ENCODE data around the gene SLC46A2. TPM values are rescaled to one million over a fixed set of nuclear protein-coding genes. Genes with fewer than 3 reads are reported as not detected.

The SLC46A2 gene
- total RNA-seq, 1 donor from 2014 or later: not detected

- DNase-seq (ENCODE audit: low read depth) (no peak), FAIRE-seq (no peak)
- H3K79me2 ChIP-seq (ENCODE audit: insufficient read depth, low read length): no peaks in the 10 kb centered on the region
- peaks cover 2% of the 10 kb centered on the region for H3K9me3 Mint-ChIP-seq (ENCODE audit: unreplicated experiment)
- no peak overlapping the region for H3K27ac ChIP-seq (ENCODE audit: low read depth, low read length)
- TF ChIP-seq, protein P1, sequence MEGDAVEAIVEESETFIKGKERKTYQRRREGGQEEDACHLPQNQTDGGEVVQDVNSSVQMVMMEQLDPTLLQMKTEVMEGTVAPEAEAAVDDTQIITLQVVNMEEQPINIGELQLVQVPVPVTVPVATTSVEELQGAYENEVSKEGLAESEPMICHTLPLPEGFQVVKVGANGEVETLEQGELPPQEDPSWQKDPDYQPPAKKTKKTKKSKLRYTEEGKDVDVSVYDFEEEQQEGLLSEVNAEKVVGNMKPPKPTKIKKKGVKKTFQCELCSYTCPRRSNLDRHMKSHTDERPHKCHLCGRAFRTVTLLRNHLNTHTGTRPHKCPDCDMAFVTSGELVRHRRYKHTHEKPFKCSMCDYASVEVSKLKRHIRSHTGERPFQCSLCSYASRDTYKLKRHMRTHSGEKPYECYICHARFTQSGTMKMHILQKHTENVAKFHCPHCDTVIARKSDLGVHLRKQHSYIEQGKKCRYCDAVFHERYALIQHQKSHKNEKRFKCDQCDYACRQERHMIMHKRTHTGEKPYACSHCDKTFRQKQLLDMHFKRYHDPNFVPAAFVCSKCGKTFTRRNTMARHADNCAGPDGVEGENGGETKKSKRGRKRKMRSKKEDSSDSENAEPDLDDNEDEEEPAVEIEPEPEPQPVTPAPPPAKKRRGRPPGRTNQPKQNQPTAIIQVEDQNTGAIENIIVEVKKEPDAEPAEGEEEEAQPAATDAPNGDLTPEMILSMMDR (IDR thresholded peaks at IDR 0.05; ENCODE audit: insufficient read depth, low read depth, low read length): no peak
- no peak for TF ChIP-seq EZH2 (IDR thresholded peaks at IDR 0.05; ENCODE audit: insufficient read depth, low read length)
- no peaks in the 10 kb centered on the region for H3K27me3 ChIP-seq (ENCODE audit: insufficient read depth, low read length)
- no peak overlapping the region for H3K4me3 Mint-ChIP-seq (ENCODE audit: unreplicated experiment)
- no peak overlapping the region for H2AFZ ChIP-seq (ENCODE audit: low read depth, low read length)
- no peak overlapping the region for H3K9ac ChIP-seq (ENCODE audit: low read length)
- H3K4me1 Mint-ChIP-seq (ENCODE audit: low read depth, unreplicated experiment): peaks cover 8% of the 10 kb centered on the region
- H3K36me3 Mint-ChIP-seq (ENCODE audit: low read depth, unreplicated experiment): peaks cover 14% of the 10 kb centered on the region
- peaks cover 4% of the 10 kb centered on the region for H3K4me1 ChIP-seq (ENCODE audit: insufficient read depth, low read length)
- H3K9me3 ChIP-seq (ENCODE audit: insufficient read depth, low read depth, low read length): no peaks in the 10 kb centered on the region
- no peak overlapping the region for H3K27ac Mint-ChIP-seq (ENCODE audit: unreplicated experiment)
- no peak overlapping the region for H3K4me2 ChIP-seq (ENCODE audit: low read length)
- H4K20me1 ChIP-seq (ENCODE audit: insufficient read depth, low read length): no peaks in the 10 kb centered on the region
- H3K36me3 ChIP-seq (ENCODE audit: insufficient read depth, low read length): no peaks in the 10 kb centered on the region
- no peak overlapping the region for H3K4me3 ChIP-seq (ENCODE audit: insufficient read depth, low read depth, low read length)
- no peaks in the 10 kb centered on the region for H3K27me3 Mint-ChIP-seq (ENCODE audit: low read depth, unreplicated experiment)
Observed at GRCh38 chr9:112864403-112864802, 26.3 kb downstream of the SLC46A2 start.

DNA sequence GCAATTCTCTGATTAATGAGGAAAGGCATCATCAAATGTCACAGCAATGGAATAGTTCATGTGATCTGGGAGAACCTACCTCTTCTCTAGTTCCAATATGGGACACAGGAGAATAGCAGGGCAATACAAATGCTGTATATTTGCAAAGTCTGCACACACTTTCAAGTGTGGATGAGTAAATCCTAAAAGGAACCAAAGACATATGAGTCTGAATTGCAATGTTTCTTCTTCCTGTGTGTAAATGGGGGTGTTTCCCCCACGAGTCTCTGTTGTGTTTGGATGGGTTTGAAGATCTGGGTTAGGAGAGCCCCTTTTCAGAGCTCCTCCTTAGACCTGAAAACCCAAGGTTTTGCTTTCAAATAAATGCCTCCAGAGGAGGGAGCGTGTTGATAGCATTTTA, 26.9 kb downstream of the SLC46A2 start:
- Mint-ChIP-seq H3K4me3 (ENCODE audit: unreplicated experiment) (no peak overlapping the region), H3K27ac (ENCODE audit: unreplicated experiment) (no peak overlapping the region), H3K36me3 (ENCODE audit: low read depth, unreplicated experiment) (peaks cover 14% of the 10 kb centered on the region), H3K27me3 (ENCODE audit: low read depth, unreplicated experiment) (no peaks in the 10 kb centered on the region), H3K4me1 (ENCODE audit: low read depth, unreplicated experiment) (peaks cover 8% of the 10 kb centered on the region), H3K9me3 (ENCODE audit: unreplicated experiment) (peaks cover 2% of the 10 kb centered on the region)
- Histone ChIP-seq H3K9me3 (ENCODE audit: insufficient read depth, low read depth, low read length) (no peaks in the 10 kb centered on the region), H3K79me2 (ENCODE audit: insufficient read depth, low read length) (no peaks in the 10 kb centered on the region), H2AFZ (ENCODE audit: low read depth, low read length) (no peak overlapping the region), H3K4me1 (ENCODE audit: insufficient read depth, low read length) (peaks cover 4% of the 10 kb centered on the region), H3K27ac (ENCODE audit: low read depth, low read length) (no peak overlapping the region), H3K4me2 (ENCODE audit: low read length) (no peak overlapping the region), H3K4me3 (ENCODE audit: insufficient read depth, low read depth, low read length) (no peak overlapping the region), H3K36me3 (ENCODE audit: insufficient read depth, low read length) (no peaks in the 10 kb centered on the region), H3K27me3 (ENCODE audit: insufficient read depth, low read length) (no peaks in the 10 kb centered on the region), H4K20me1 (ENCODE audit: insufficient read depth, low read length) (no peaks in the 10 kb centered on the region), H3K9ac (ENCODE audit: low read length) (no peak overlapping the region)
- DNase-seq (ENCODE audit: low read depth): no peak
- no peak for TF ChIP-seq EZH2 (IDR thresholded peaks at IDR 0.05; ENCODE audit: insufficient read depth, low read length)
- TF ChIP-seq, protein P1 (IDR thresholded peaks at IDR 0.05; ENCODE audit: insufficient read depth, low read depth, low read length): no peak
- FAIRE-seq: no peak

GRCh38 chr9:112863214-112863613, 27.5 kb downstream of the SLC46A2 start:
- Histone ChIP-seq H3K9me3 (ENCODE audit: insufficient read depth, low read depth, low read length) (no peaks in the 10 kb centered on the region), H4K20me1 (ENCODE audit: insufficient read depth, low read length) (peaks cover 2% of the 10 kb centered on the region), H3K79me2 (ENCODE audit: insufficient read depth, low read length) (no peaks in the 10 kb centered on the region), H3K4me1 (ENCODE audit: insufficient read depth, low read length) (peaks cover 4% of the 10 kb centered on the region), H3K4me2 (ENCODE audit: low read length) (no peak overlapping the region), H3K27me3 (ENCODE audit: insufficient read depth, low read length) (no peaks in the 10 kb centered on the region), H3K9ac (ENCODE audit: low read length) (no peak overlapping the region), H3K27ac (ENCODE audit: low read depth, low read length) (no peak overlapping the region), H3K4me3 (ENCODE audit: insufficient read depth, low read depth, low read length) (no peak overlapping the region), H2AFZ (ENCODE audit: low read depth, low read length) (no peak overlapping the region), H3K36me3 (ENCODE audit: insufficient read depth, low read length) (no peaks in the 10 kb centered on the region)
- no peak overlapping the region for H3K27ac Mint-ChIP-seq (ENCODE audit: unreplicated experiment)
- H3K27me3 Mint-ChIP-seq (ENCODE audit: low read depth, unreplicated experiment): no peaks in the 10 kb centered on the region
- FAIRE-seq (no peak), DNase-seq (ENCODE audit: low read depth) (no peak)
- no peak for TF ChIP-seq EZH2 (IDR thresholded peaks at IDR 0.05; ENCODE audit: insufficient read depth, low read length)
- TF ChIP-seq, protein P1 (IDR thresholded peaks at IDR 0.05; ENCODE audit: insufficient read depth, low read depth, low read length): no peak
- H3K36me3 Mint-ChIP-seq (ENCODE audit: low read depth, unreplicated experiment): peaks cover 14% of the 10 kb centered on the region
- H3K9me3 Mint-ChIP-seq (ENCODE audit: unreplicated experiment): peaks cover 2% of the 10 kb centered on the region
- H3K4me3 Mint-ChIP-seq (ENCODE audit: unreplicated experiment): no peak overlapping the region
- peaks cover 8% of the 10 kb centered on the region for H3K4me1 Mint-ChIP-seq (ENCODE audit: low read depth, unreplicated experiment)
